ENCODE measurements around the gene RFX2. TPM values are rescaled to one million over a fixed set of nuclear protein-coding genes. Genes with fewer than 3 reads are reported as not detected.

Gene RFX2
- total and polyA plus RNA-seq, 3 experiments from 2014 or later, result 1.5 to 4.9 (median 4.2) TPM

DNA sequence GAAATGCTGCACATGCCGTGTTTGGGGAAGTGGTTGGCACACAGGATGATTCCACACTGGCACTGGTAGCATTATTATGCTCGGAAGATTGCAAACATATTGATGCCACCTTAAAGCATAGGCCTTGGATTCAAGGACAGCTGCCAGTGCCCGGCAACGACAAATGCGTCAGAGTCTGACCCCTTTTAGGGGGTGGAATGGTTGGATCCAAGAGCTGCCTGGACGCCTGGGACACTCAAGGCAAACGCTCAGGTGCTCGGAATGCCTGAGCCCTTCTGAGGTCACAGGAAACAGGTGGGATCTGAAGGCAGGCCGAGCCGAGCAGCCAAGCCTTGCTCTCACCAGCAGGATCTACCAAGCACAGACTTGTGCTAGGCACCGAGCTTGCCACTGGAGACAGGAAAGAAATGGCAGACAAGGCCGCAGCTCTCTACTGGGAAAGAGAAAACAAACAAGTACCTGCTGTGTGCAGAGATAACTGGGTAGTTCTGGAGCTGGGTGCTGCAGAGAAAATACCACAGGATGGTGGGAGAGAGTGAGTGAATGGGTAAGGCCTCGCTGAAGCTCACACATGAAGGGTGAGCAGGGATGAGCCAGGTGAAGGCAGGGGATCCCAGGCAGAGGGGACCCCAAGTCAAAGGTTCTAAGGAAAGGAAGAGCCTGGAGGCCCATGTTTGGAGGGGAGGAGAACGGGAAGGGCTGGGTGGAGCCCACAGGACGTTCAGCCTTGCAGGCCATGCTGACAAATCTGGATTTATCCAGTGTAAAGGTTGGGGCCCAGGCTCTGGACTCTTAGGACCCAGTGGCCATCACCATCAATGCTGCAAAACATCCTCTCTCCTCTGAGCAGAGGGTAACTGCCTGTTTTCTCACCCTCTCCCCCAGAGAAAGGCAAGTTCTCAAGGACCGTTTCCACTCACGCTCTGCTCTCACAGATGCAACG lies 141.6 kb downstream of the RFX2 start:
- H3K27me3 ChIP-seq (ENCODE audit: insufficient read depth, low read length, poor library complexity, severe bottlenecking), result no peaks in the 10 kb centered on the region
- no peaks in the 10 kb centered on the region for H3K9me3 ChIP-seq (ENCODE audit: low read length)
- ChIA-PET CTCF (interaction anchor here (0.9 to 3.4 kb wide), 14 partner anchors 9 to 165 kb away, joined by 3 to 43 read pairs (median 8); partner anchors contain the start of genes NDUFA11, RANBP3 and VMAC), POLR2A (interaction anchor here (1.2 kb wide), 1 partner anchor 10 kb away, joined by 6 read pairs; the partner anchor contains the start of gene RANBP3)
- Mint-ChIP-seq H3K27ac (peak overlapping the region; percentile 23 to 91 (median 76)), H3K27me3 (no peaks in the 10 kb centered on the region), H3K4me3 (peak overlapping the region in 1 of 7 donors; percentile 92), H3K9me3 (no peaks in the 10 kb centered on the region), H3K36me3 (peaks cover 0 to 57% (median 1%) of the 10 kb centered on the region in 3 donors), H3K4me1 (peaks cover 68 to 95% (median 83%) of the 10 kb centered on the region in 3 donors)
- peak overlapping the region; percentile 43 for H3K27ac ChIP-seq (ENCODE audit: low read depth, low read length)
- H3K36me3 ChIP-seq (ENCODE audit: insufficient read depth, low read length), result peaks cover 8% of the 10 kb centered on the region
- H3K4me3 ChIP-seq (ENCODE audit: low read length), result no peak overlapping the region
- H3K4me1 ChIP-seq (ENCODE audit: insufficient read depth, low read length), result peaks cover 70% of the 10 kb centered on the region
- DNase-seq, result no peak

DNA sequence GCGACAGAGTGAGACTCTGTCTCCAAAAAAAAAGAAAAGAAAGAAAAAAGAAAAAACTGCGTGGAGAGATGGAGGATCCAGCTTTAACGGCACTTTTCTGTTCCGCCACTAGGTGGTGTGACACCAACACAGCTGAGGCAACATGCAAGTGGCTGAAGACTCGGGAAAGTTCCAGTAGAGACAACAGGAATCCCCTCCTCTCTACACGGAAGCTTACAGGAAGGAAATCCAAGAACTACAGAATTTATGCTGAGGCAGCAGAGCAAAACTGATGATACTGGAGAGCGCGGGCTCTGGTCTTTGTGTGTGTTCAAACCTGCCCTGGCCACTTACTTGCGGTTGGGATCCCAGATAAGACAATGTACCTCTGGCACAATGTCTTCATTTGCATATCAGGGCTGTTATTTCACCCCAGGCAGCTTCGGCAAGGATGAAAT lies 142.3 kb downstream of the RFX2 start:
- peaks cover 70 to 95% (median 84%) of the 10 kb centered on the region in 3 donors for H3K4me1 Mint-ChIP-seq
- Histone ChIP-seq H3K9me3 (ENCODE audit: low read length) (no peaks in the 10 kb centered on the region), H3K4me3 (ENCODE audit: low read length) (no peak overlapping the region), H3K4me1 (ENCODE audit: insufficient read depth, low read length) (peaks cover 77% of the 10 kb centered on the region), H3K36me3 (ENCODE audit: insufficient read depth, low read length) (peaks cover 3% of the 10 kb centered on the region), H3K27me3 (ENCODE audit: insufficient read depth, low read length, poor library complexity, severe bottlenecking) (no peaks in the 10 kb centered on the region), H3K27ac (ENCODE audit: low read depth, low read length) (peak overlapping the region; percentile 43)
- H3K27me3 Mint-ChIP-seq, result no peaks in the 10 kb centered on the region
- ChIA-PET CTCF (interaction anchor here (0.9 to 3.4 kb wide), 16 partner anchors 8 to 164 kb away, joined by 3 to 43 read pairs (median 7); partner anchors contain the start of genes NDUFA11, RANBP3 and VMAC), POLR2A (interaction anchor here (1.2 kb wide), 1 partner anchor 10 kb away, joined by 6 read pairs; the partner anchor contains the start of gene RANBP3)
- peak; percentile 34 to 68 (median 49) for DNase-seq
- H3K27ac Mint-ChIP-seq, result peak overlapping the region; percentile 43 to 91 (median 88)
- peaks cover 0 to 51% (median 1%) of the 10 kb centered on the region in 3 donors for H3K36me3 Mint-ChIP-seq
- peak overlapping the region in 3 of 7 donors; percentile 7 to 92 (median 67) for H3K4me3 Mint-ChIP-seq
- no peaks in the 10 kb centered on the region for H3K9me3 Mint-ChIP-seq

DNA sequence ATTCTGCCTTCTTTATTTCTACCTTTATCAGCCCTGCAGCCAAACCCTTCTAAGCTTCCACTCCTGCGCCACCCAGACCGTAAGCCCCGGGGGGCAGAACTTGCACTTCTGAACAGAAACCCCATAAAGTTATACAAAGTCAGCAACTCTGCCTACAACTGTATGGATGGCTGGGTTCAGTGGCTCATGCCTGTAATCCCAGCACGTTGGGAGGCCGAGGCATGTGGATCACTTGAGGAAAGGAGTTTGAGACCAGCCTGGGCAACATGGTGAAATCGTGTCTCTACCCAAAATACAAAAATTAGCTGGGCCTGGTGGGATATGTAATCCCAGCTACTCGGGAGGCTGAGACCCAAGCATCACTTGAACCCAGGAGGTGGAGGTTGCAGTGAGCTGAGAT lies 142.7 kb downstream of the RFX2 start:
- no peaks in the 10 kb centered on the region for H3K27me3 Mint-ChIP-seq
- no peak for DNase-seq
- Histone ChIP-seq H3K27me3 (ENCODE audit: insufficient read depth, low read length, poor library complexity, severe bottlenecking) (no peaks in the 10 kb centered on the region), H3K27ac (ENCODE audit: low read depth, low read length) (no peak overlapping the region), H3K4me3 (ENCODE audit: low read length) (no peak overlapping the region), H3K4me1 (ENCODE audit: insufficient read depth, low read length) (peaks cover 79% of the 10 kb centered on the region), H3K36me3 (ENCODE audit: insufficient read depth, low read length) (peaks cover 3% of the 10 kb centered on the region), H3K9me3 (ENCODE audit: low read length) (no peaks in the 10 kb centered on the region)
- H3K4me3 Mint-ChIP-seq, result peak overlapping the region in 1 of 7 donors; percentile 80
- peak overlapping the region; percentile 29 to 91 (median 83) for H3K27ac Mint-ChIP-seq
- POLR2A ChIA-PET, result interaction anchor here (1.2 kb wide), 1 partner anchor 11 kb away, joined by 6 read pairs; the partner anchor contains the start of gene RANBP3
- peaks cover 0 to 48% (median 1%) of the 10 kb centered on the region in 3 donors for H3K36me3 Mint-ChIP-seq
- peaks cover 71 to 95% (median 85%) of the 10 kb centered on the region in 3 donors for H3K4me1 Mint-ChIP-seq
- H3K9me3 Mint-ChIP-seq, result no peaks in the 10 kb centered on the region
- CTCF ChIA-PET, result interaction anchor here (0.9 to 3.4 kb wide), 16 partner anchors 8 to 163 kb away, joined by 3 to 43 read pairs (median 7); partner anchors contain the start of genes NDUFA11, RANBP3 and VMAC

DNA sequence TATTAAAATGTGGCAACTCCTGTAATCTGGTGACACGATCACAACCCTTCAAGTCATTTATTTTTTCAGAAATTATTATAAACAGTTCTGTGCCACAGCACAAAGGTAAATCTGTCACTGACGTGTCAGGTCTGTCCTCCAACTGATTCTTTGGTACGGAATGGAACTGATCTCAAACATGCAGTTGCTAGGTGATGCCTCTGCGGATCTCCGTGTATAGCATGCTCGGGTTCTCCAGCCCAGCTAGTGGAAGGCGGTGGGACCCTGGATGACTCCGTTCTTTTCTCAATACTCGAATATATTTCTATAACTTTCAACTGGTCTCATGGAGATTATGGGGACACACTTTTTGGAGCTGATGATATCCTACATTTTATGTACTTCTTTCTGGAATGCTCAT lies 143.4 kb downstream of the RFX2 start:
- Mint-ChIP-seq H3K36me3 (peaks cover 0 to 43% (median 2%) of the 10 kb centered on the region in 3 donors), H3K4me3 (peak overlapping the region in 1 of 7 donors; percentile 15), H3K9me3 (no peaks in the 10 kb centered on the region), H3K27ac (peak overlapping the region in 5 of 8 donors; percentile 2 to 87 (median 76)), H3K27me3 (no peaks in the 10 kb centered on the region), H3K4me1 (peaks cover 71 to 95% (median 85%) of the 10 kb centered on the region in 3 donors)
- H3K9me3 ChIP-seq (ENCODE audit: low read length), result no peaks in the 10 kb centered on the region
- H3K27me3 ChIP-seq (ENCODE audit: insufficient read depth, low read length, poor library complexity, severe bottlenecking), result no peaks in the 10 kb centered on the region
- DNase-seq, result no peak
- no peak overlapping the region for H3K27ac ChIP-seq (ENCODE audit: low read depth, low read length)
- H3K4me1 ChIP-seq (ENCODE audit: insufficient read depth, low read length), result peaks cover 78% of the 10 kb centered on the region
- peaks cover 2% of the 10 kb centered on the region for H3K36me3 ChIP-seq (ENCODE audit: insufficient read depth, low read length)
- ChIA-PET POLR2A (no interaction called here), CTCF (interaction anchor here (1.0 to 3.4 kb wide), 9 partner anchors 12 to 68 kb away, joined by 3 to 43 read pairs (median 9); partner anchors contain the start of genes NDUFA11, RANBP3 and VMAC)
- H3K4me3 ChIP-seq (ENCODE audit: low read length), result no peak overlapping the region

DNA sequence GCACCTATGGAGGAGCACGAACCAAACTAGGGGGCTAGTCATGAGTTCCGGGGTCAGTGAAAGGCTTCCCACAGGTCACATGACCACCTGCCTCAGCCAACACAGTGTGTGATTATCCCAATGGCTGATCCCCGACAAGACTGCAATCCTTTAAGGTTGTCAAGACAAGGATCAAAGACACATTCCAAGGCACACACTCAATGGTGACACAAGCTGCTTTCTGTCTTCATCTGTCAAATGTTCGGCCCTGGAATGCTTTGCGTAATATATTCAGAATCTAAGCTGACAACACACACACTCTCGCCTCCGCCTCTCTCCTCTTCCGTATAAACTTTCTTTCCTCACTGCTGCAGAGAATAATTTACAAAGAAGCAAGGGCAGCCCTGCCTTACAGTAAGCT lies 144.1 kb downstream of the RFX2 start:
- CTCF ChIA-PET, result interaction anchor here (0.7 to 3.4 kb wide), 5 partner anchors 13 to 162 kb away, joined by 3 to 43 read pairs (median 31); partner anchors contain the start of gene RANBP3
- Mint-ChIP-seq H3K9me3 (no peaks in the 10 kb centered on the region), H3K27ac (peak overlapping the region in 5 of 8 donors; percentile 43 to 94 (median 85)), H3K27me3 (no peaks in the 10 kb centered on the region), H3K4me3 (peak overlapping the region in 1 of 7 donors; percentile 35), H3K36me3 (peaks cover 0 to 39% (median 3%) of the 10 kb centered on the region in 3 donors), H3K4me1 (peaks cover 69 to 95% (median 85%) of the 10 kb centered on the region in 3 donors)
- no peak for DNase-seq
- Histone ChIP-seq H3K27ac (ENCODE audit: low read depth, low read length) (no peak overlapping the region), H3K36me3 (ENCODE audit: insufficient read depth, low read length) (no peaks in the 10 kb centered on the region), H3K4me1 (ENCODE audit: insufficient read depth, low read length) (peaks cover 78% of the 10 kb centered on the region), H3K4me3 (ENCODE audit: low read length) (no peak overlapping the region), H3K27me3 (ENCODE audit: insufficient read depth, low read length, poor library complexity, severe bottlenecking) (no peaks in the 10 kb centered on the region), H3K9me3 (ENCODE audit: low read length) (no peaks in the 10 kb centered on the region)
- POLR2A ChIA-PET, result no interaction called here

DNA sequence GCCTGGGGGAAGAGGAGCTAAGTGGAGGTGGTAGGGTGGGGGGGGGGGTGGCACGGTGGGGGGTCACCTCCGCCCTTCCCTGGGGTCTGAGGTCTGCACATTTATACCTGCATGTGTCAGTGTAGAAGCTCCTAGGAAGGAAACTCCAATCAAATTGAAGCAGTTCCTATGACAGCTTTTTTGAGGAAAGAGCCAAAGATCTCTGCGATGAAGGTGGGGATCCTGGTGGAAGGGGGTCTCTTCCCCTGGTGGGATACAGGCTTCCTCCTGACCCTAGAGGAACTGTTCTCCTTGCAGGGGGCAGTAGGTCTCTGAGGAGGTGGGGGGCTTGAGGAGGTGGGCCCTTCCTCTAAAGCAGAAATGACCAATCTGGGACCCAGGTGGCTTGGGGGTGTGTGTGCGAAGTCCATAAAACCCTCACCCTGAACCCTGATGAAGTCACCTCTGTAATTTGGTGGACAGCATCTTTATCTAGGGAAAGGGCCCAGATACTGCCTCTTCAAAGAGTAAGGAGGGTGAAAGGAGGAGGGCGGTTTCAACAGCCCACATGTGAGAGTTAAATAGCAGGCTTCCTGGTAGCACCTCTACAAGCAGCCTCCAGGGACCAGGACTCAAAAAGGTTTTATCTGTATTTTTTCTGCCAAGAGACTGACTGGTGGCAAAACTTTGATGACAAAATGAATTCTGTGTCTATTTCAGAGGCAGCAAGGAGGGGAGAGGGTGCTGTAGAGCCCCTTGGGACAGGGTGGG lies 145.3 kb downstream of the RFX2 start:
- ChIA-PET CTCF (no interaction called here), POLR2A (no interaction called here)
- peak overlapping the region; percentile 15 to 94 (median 82) for H3K27ac Mint-ChIP-seq
- Histone ChIP-seq H3K4me3 (ENCODE audit: low read length) (no peak overlapping the region), H3K9me3 (ENCODE audit: low read length) (no peaks in the 10 kb centered on the region), H3K27ac (ENCODE audit: low read depth, low read length) (no peak overlapping the region), H3K4me1 (ENCODE audit: insufficient read depth, low read length) (peaks cover 89% of the 10 kb centered on the region), H3K27me3 (ENCODE audit: insufficient read depth, low read length, poor library complexity, severe bottlenecking) (no peaks in the 10 kb centered on the region), H3K36me3 (ENCODE audit: insufficient read depth, low read length) (no peaks in the 10 kb centered on the region)
- H3K9me3 Mint-ChIP-seq, result no peaks in the 10 kb centered on the region
- H3K27me3 Mint-ChIP-seq, result no peaks in the 10 kb centered on the region
- H3K4me3 Mint-ChIP-seq, result peak overlapping the region in 1 of 7 donors; percentile 9
- H3K36me3 Mint-ChIP-seq, result peaks cover 0 to 36% (median 3%) of the 10 kb centered on the region in 3 donors
- DNase-seq, result peak in 1 of 5 donors; percentile 34
- H3K4me1 Mint-ChIP-seq, result peaks cover 75 to 98% (median 88%) of the 10 kb centered on the region in 3 donors

DNA sequence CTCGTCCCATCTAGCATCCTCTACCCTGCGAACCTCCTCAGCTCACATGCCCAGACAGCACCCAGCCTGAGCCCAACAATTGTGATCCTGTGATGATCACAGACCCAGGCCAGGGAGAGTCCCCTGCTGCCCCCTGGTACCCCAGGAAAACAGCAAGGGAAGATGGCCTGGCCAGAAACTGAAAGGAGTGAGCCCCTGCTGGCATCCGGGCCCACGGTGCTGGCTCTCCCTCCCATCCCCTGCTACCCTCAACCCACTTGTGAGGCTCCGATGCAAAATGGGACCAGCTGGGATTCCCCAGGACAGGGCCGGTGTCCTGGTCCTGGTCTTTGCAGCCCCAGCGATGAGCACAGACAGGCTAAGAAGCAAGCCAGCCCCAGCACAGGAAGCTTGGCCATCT lies 146.4 kb downstream of the RFX2 start:
- peaks cover 91% of the 10 kb centered on the region for H3K4me1 ChIP-seq (ENCODE audit: insufficient read depth, low read length)
- Mint-ChIP-seq H3K4me3 (peak overlapping the region in 2 of 7 donors; percentile 12 to 19), H3K27me3 (no peaks in the 10 kb centered on the region), H3K27ac (peak overlapping the region in 7 of 8 donors; percentile 90 to 99 (median 98)), H3K9me3 (no peaks in the 10 kb centered on the region), H3K4me1 (peaks cover 82 to 98% (median 95%) of the 10 kb centered on the region in 3 donors), H3K36me3 (peaks cover 0 to 30% (median 3%) of the 10 kb centered on the region in 3 donors)
- ChIA-PET POLR2A (no interaction called here), CTCF (no interaction called here)
- H3K9me3 ChIP-seq (ENCODE audit: low read length), result no peaks in the 10 kb centered on the region
- no peaks in the 10 kb centered on the region for H3K36me3 ChIP-seq (ENCODE audit: insufficient read depth, low read length)
- DNase-seq, result no peak
- H3K27me3 ChIP-seq (ENCODE audit: insufficient read depth, low read length, poor library complexity, severe bottlenecking), result no peaks in the 10 kb centered on the region
- no peak overlapping the region for H3K4me3 ChIP-seq (ENCODE audit: low read length)
- no peak overlapping the region for H3K27ac ChIP-seq (ENCODE audit: low read depth, low read length)
